SU-DHL-6 (cell line): Measurements from ENCODE around the gene SYNRG.

ENCODE experiments used
- CTCF ChIP-seq: fragments of 200-600 bp; sonication (generic); IDR thresholded peaks from one replicate; pipeline ENCODE4 v1.5.1; 2017; ENCODE audit warnings: antibody characterized with exemption, mild to moderate bottlenecking, low read length, moderate library complexity; ENCODE audit not compliant: insufficient read depth, poor library complexity, severe bottlenecking
- EZH2phosphoT487 ChIP-seq: fragments of 200-600 bp; sonication (generic), shearing (Covaris generic); conservative IDR thresholded peaks from 2 replicates; pipeline ENCODE4 v1.6.1; 2018; ENCODE audit warnings: mild to moderate bottlenecking, antibody characterized with exemption, low read length, moderate library complexity, mixed read lengths

GRCh38 chr17:37523715-37524219 lies 85.5 kb downstream of the SYNRG start:
- TF ChIP-seq CTCF (no peak), EZH2phosphoT487 (no peak)
